GM19099 (cell line): ENCODE data around the gene B3GALT6.

Source experiments
- POLR2A ChIP-seq: IDR thresholded peaks from 3 replicates; pipeline ENCODE4 v1.6.1; 2011; ENCODE audit warnings: low read depth; ENCODE audit not compliant: insufficient read length; ENCODE audit errors: extremely low read depth

B3GALT6 gene

GRCh38 chr1:1219341-1219740 is 12.7 kb upstream of the B3GALT6 start:
- no peak for TF ChIP-seq POLR2A

- TF ChIP-seq POLR2A, result no peak
Measured at GRCh38 chr1:1220197-1220596, 11.8 kb upstream of the B3GALT6 start.

- TF ChIP-seq POLR2A, result no peak
Measured at GRCh38 chr1:1221887-1222574, 10.0 kb upstream of the B3GALT6 start.

- TF ChIP-seq POLR2A, result no peak
Measured at GRCh38 chr1:1222575-1223225, 9.3 kb upstream of the B3GALT6 start.

- TF ChIP-seq POLR2A, result no peak
Measured at GRCh38 chr1:1223321-1223720, 8.7 kb upstream of the B3GALT6 start.

- no peak for TF ChIP-seq POLR2A
Measured at GRCh38 chr1:1223891-1224290, 8.1 kb upstream of the B3GALT6 start.

GRCh38 chr1:1225238-1225845 is 6.7 kb upstream of the B3GALT6 start:
- TF ChIP-seq POLR2A, result no peak

GRCh38 chr1:1225913-1226312 is 6.1 kb upstream of the B3GALT6 start:
- no peak for TF ChIP-seq POLR2A

GRCh38 chr1:1226566-1227362 is 5.3 kb upstream of the B3GALT6 start:
- TF ChIP-seq POLR2A, result no peak

GRCh38 chr1:1227386-1227785 is 4.7 kb upstream of the B3GALT6 start:
- no peak for TF ChIP-seq POLR2A

GRCh38 chr1:1228187-1228586 is 3.9 kb upstream of the B3GALT6 start:
- no peak for TF ChIP-seq POLR2A

- no peak for TF ChIP-seq POLR2A
Measured at GRCh38 chr1:1228596-1229321, 3.3 kb upstream of the B3GALT6 start.

- TF ChIP-seq POLR2A, result no peak
Measured at GRCh38 chr1:1229770-1230169, 2.3 kb upstream of the B3GALT6 start.

- no peak for TF ChIP-seq POLR2A
Measured at GRCh38 chr1:1230656-1231399, 1.2 kb upstream of the B3GALT6 start.

GRCh38 chr1:1231400-1232207 is 433 bp upstream of the B3GALT6 start, which contains the start of gene SDF4:
Gene SDF4 (minus strand): TSS chr1:1232001. CDS start chr1:1228772, 3,229 bp downstream.
- peak; percentile 94 for TF ChIP-seq POLR2A
